Measurements from ENCODE around the gene RTKN. TPM values are rescaled to one million over a fixed set of nuclear protein-coding genes. Genes with fewer than 3 reads are reported as not detected.

RTKN gene
- total and polyA plus RNA-seq, 2 experiments from 2014 or later: 13.5 to 14.5 TPM

GRCh38 chr2:74385396-74385795, 56.3 kb downstream of the RTKN start:
- H2AFZ ChIP-seq: no peak overlapping the region
- H3K27ac ChIP-seq: no peak overlapping the region
- H3K27me3 ChIP-seq (replicated peaks; ENCODE audit: insufficient read depth): no peaks in the 10 kb centered on the region
- peaks cover 63% of the 10 kb centered on the region for H3K4me1 ChIP-seq (ENCODE audit: insufficient read depth)
- in situ Hi-C loops (cut with MboI): no loop called here
- H3K36me3 ChIP-seq (ENCODE audit: low read depth): no peaks in the 10 kb centered on the region
- H3K9ac ChIP-seq: no peak overlapping the region
- 68 to 69% methylated on average over 8 of the region's 8 CpGs for WGBS, 2 experiments (ENCODE audit: low coverage in 1 of 2, low lambda C conversion rate in 2 of 2, missing lambda C conversion rate in 2 of 2)
- peaks cover 51% of the 10 kb centered on the region for H3F3A ChIP-seq (ENCODE audit: insufficient read depth)
- H3K9me3 ChIP-seq (ENCODE audit: low read depth): no peaks in the 10 kb centered on the region
- TF ChIP-seq EZH2phosphoT487 (IDR thresholded peaks at IDR 0.05; ENCODE audit: insufficient read depth, low read depth) (no peak), EZH2 (IDR thresholded peaks at IDR 0.05; ENCODE audit: insufficient read depth, poor library complexity, severe bottlenecking) (no peak)
- H3K9me2 ChIP-seq (ENCODE audit: insufficient read depth): no peaks in the 10 kb centered on the region
- H3K79me2 ChIP-seq (ENCODE audit: insufficient read depth): peaks cover 92% of the 10 kb centered on the region
- peak; percentile 35 for DNase-seq
- H3K4me2 ChIP-seq (ENCODE audit: unreplicated experiment): no peak overlapping the region
- H3K4me3 ChIP-seq: no peak overlapping the region
- H4K20me1 ChIP-seq (ENCODE audit: insufficient read depth): no peaks in the 10 kb centered on the region

- in situ Hi-C loops (cut with MboI): no loop called here
- no peaks in the 10 kb centered on the region for H3K9me2 ChIP-seq (ENCODE audit: insufficient read depth)
- TF ChIP-seq EZH2phosphoT487 (IDR thresholded peaks at IDR 0.05; ENCODE audit: insufficient read depth, low read depth): no peak
- TF ChIP-seq EZH2 (IDR thresholded peaks at IDR 0.05; ENCODE audit: insufficient read depth, poor library complexity, severe bottlenecking): no peak
- peak overlapping the region; percentile 61 for H3K27ac ChIP-seq
- peaks cover 67% of the 10 kb centered on the region for H3K4me1 ChIP-seq (ENCODE audit: insufficient read depth)
- no peaks in the 10 kb centered on the region for H3K27me3 ChIP-seq (replicated peaks; ENCODE audit: insufficient read depth)
- peaks cover 51% of the 10 kb centered on the region for H3F3A ChIP-seq (ENCODE audit: insufficient read depth)
- H3K4me3 ChIP-seq: peak overlapping the region; percentile 33
- H3K79me2 ChIP-seq (ENCODE audit: insufficient read depth): peaks cover 92% of the 10 kb centered on the region
- no peak overlapping the region for H2AFZ ChIP-seq
- no peaks in the 10 kb centered on the region for H3K36me3 ChIP-seq (ENCODE audit: low read depth)
- WGBS, 2 experiments (ENCODE audit: low coverage in 1 of 2, low lambda C conversion rate in 2 of 2, missing lambda C conversion rate in 2 of 2): 33 to 40% methylated on average over 3 of the region's 3 CpGs
- H4K20me1 ChIP-seq (ENCODE audit: insufficient read depth): no peaks in the 10 kb centered on the region
- H3K9me3 ChIP-seq (ENCODE audit: low read depth): no peaks in the 10 kb centered on the region
- peak overlapping the region; percentile 46 for H3K4me2 ChIP-seq (ENCODE audit: unreplicated experiment)
- peak; percentile 60 for DNase-seq
- H3K9ac ChIP-seq: peak overlapping the region; percentile 37; the same call in 1 of the 2 replicates
These were observed 57.7 kb downstream of the RTKN start for GRCh38 chr2:74384051-74384450.

- 0 to 4% methylated on average over 1 of the region's 1 CpG for WGBS, 2 experiments (ENCODE audit: low coverage in 1 of 2, low lambda C conversion rate in 2 of 2, missing lambda C conversion rate in 2 of 2)
These were observed 58.5 kb downstream of the RTKN start for GRCh38 chr2:74383254-74383653.

DNA sequence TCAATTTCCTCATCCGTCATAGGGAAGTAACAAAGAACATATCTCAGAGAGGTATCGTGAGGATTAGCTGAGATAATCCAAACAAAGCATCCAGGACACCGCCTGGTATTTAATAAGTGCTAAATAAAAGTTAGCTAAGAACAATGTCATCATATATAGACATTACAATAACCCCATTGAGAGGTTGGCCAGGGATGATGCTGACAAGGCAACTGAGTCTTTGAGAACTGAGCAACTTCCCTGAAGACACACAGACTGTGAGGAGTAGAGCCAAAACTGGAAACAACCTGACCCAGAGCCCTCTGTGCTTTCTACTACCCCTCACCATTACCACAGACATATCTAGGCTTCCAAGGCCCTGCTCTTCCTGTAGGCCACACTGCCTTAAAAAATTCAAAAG, 60.0 kb downstream of the RTKN start:
- Histone ChIP-seq H4K20me1 (ENCODE audit: insufficient read depth) (no peaks in the 10 kb centered on the region), H3K4me2 (ENCODE audit: unreplicated experiment) (no peak overlapping the region), H3K27me3 (replicated peaks; ENCODE audit: insufficient read depth) (no peaks in the 10 kb centered on the region), H3K27ac (peak overlapping the region; percentile 61; the same call in 1 of the 2 replicates), H2AFZ (no peak overlapping the region), H3K4me1 (ENCODE audit: insufficient read depth) (peaks cover 54% of the 10 kb centered on the region), H3K9me2 (ENCODE audit: insufficient read depth) (no peaks in the 10 kb centered on the region), H3K4me3 (no peak overlapping the region), H3K9ac (no peak overlapping the region), H3K9me3 (ENCODE audit: low read depth) (no peaks in the 10 kb centered on the region), H3K79me2 (ENCODE audit: insufficient read depth) (peaks cover 94% of the 10 kb centered on the region), H3F3A (ENCODE audit: insufficient read depth) (peaks cover 31% of the 10 kb centered on the region), H3K36me3 (ENCODE audit: low read depth) (peaks cover 8% of the 10 kb centered on the region; the same call in 1 of the 2 replicates)
- in situ Hi-C loops (cut with MboI): no loop called here
- TF ChIP-seq EZH2phosphoT487 (IDR thresholded peaks at IDR 0.05; ENCODE audit: insufficient read depth, low read depth) (no peak), EZH2 (IDR thresholded peaks at IDR 0.05; ENCODE audit: insufficient read depth, poor library complexity, severe bottlenecking) (no peak)
- DNase-seq: no peak
- 94 to 95% methylated on average over 3 of the region's 3 CpGs for WGBS, 2 experiments (ENCODE audit: low coverage in 1 of 2, low lambda C conversion rate in 2 of 2, missing lambda C conversion rate in 2 of 2)

More at GRCh38 chr2:74383254-74383653, 58.5 kb downstream of the RTKN start:
- Histone ChIP-seq H3K9me2 (ENCODE audit: insufficient read depth) (no peaks in the 10 kb centered on the region), H3K36me3 (ENCODE audit: low read depth) (no peaks in the 10 kb centered on the region), H3K9me3 (ENCODE audit: low read depth) (no peaks in the 10 kb centered on the region), H4K20me1 (ENCODE audit: insufficient read depth) (no peaks in the 10 kb centered on the region), H2AFZ (no peak overlapping the region), H3K4me2 (ENCODE audit: unreplicated experiment) (peak overlapping the region; percentile 46), H3K4me1 (ENCODE audit: insufficient read depth) (peaks cover 69% of the 10 kb centered on the region), H3K4me3 (peak overlapping the region; percentile 33; the same call in 1 of the 2 replicates), H3K9ac (peak overlapping the region; percentile 37; the same call in 1 of the 2 replicates), H3K27ac (peak overlapping the region; percentile 61), H3K27me3 (replicated peaks; ENCODE audit: insufficient read depth) (no peaks in the 10 kb centered on the region), H3K79me2 (ENCODE audit: insufficient read depth) (peaks cover 92% of the 10 kb centered on the region), H3F3A (ENCODE audit: insufficient read depth) (peaks cover 44% of the 10 kb centered on the region)
- DNase-seq: peak; percentile 73
- in situ Hi-C loops (cut with MboI): no loop called here
- no peak for TF ChIP-seq EZH2phosphoT487 (IDR thresholded peaks at IDR 0.05; ENCODE audit: insufficient read depth, low read depth)
- no peak for TF ChIP-seq EZH2 (IDR thresholded peaks at IDR 0.05; ENCODE audit: insufficient read depth, poor library complexity, severe bottlenecking)
